HG03135 (cell line): ENCODE results near the gene LIF.

Experiments
- ATAC-seq: cut with Tn5 transposase; IDR thresholded peaks from one replicate; pipeline ENCODE4 v1.9.1; 2021; ENCODE audit warnings: mild to moderate bottlenecking, moderate library complexity; ENCODE audit not compliant: unreplicated experiment

LIF gene

GRCh38 chr22:30284666-30285065 is 38.1 kb upstream of the LIF start:
- ATAC-seq: no peak

- no peak for ATAC-seq
Observed at GRCh38 chr22:30284172-30284571, 37.6 kb upstream of the LIF start.

GRCh38 chr22:30283342-30283741 is 36.8 kb upstream of the LIF start:
- ATAC-seq: no peak

DNA sequence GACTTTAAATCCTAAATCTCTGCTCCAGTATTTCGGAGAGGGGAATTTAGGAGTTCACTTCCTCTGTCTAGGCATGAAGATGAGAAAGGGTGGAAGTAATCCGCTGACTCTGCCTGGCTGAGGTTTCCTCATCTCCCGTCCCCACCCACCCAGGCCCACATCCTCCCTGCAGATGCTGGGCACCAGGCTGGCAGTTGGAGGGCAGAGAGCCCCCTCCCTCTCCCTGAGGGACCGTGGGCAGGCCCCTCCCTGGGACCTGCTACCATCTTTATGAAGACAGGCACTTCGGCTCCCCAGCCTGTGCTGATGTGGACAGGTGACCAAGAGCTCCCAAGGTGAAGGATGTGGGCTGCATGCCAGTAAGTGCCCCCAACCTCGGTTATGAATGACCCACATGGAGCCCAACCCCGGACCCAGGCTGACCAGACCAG is 36.1 kb upstream of the LIF start:
- no peak for ATAC-seq

- no peak for ATAC-seq
Observed at GRCh38 chr22:30280505-30280904, 33.9 kb upstream of the LIF start.

DNA sequence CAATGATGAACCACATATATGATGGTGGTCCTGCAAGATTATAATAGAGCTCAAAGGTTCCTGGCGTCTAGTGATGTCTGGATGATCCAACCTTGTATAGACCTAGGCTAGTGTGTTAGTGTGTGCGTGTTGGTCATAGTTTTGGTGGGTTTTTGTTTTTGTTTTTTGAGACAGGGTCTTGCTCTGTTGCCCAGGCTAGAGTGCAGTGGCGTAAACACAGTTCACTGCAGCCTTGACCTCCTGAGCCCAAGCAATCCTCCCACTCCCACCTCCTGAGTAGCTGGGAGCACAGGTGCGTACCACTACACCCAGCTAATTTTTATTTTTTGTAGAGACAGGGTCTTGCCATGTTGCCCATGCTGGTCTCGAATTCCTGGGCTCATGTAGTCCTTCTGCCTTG is 33.4 kb upstream of the LIF start:
- ATAC-seq: no peak

- ATAC-seq: no peak
Observed at GRCh38 chr22:30279046-30279788, 32.7 kb upstream of the LIF start.

DNA sequence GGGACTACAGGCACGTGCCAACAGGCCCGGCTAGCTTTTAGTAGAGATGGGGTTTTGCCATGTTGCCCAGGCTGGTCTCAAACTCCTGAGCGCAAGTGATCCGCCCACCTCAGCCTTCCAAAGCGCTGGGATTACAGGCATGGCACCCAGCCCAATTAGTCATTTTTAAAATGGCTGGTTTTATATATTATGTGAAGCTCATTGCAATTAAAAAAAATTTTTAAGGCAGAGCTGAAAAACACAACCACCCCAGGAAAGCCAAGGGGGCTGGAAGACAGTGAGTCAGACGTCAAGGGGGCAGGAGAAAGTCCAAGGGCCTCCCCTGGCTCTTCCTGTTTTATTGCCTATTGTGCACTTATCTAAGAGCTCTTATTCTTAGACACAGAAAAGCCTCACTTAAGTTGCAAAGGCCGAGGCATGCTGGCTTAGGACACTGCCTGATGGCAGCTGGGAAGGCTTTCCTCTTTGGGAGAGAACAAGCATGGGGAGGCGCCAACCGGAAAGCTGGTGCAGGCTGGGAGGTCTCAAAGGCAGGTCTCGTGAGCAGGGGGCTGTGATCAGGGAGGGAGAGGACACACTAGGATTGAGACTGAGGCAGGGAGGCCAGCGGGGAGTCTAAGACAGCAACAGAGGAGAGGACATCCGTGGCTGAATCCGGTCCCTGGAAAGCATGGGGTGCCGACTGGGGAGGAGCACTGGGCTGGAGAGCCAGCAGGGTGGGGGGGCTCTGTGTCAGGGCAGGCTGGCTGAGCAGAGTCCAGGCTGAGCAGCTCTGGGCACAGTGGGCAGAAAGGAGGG is 31.2 kb upstream of the LIF start:
- ATAC-seq: no peak

DNA sequence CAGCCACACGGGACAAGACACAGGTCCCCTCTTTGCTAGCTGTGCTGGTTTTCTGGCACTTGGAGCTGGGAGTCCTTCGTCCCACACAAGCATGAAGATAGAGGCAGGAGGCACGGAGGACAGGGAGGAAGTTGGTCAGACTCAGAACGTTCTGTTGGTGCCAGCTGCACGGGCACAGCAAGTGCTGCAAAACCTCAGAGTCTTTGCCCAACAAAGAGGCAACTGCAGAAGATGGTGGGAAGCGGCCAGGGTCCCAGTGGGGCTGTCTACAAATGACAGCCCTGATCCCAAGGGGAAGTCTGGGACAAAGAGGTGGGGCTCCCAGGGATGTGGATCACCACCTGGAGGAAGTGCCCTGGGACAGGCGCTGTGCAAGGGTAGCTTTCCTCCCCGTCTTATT is 29.5 kb upstream of the LIF start:
- ATAC-seq: no peak

DNA sequence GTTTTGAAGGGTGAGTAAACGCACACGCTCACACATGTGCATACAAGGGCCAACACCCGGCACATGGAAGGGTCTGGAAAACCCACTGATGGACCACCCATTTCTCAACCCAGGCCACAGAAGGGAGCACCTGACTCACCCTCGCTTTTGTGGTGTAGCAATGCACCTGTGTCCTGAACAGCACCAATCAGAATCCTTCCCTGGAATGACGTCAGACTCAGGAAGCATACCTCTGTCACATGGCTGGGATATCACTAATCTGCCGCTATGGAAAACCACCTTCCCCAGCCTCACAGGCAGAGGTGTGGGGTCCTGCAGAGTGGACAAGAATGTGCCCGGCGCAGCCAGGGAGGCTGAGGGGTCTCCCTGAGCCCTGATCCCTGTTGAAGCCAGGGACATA is 29.1 kb upstream of the LIF start:
- no peak for ATAC-seq

DNA sequence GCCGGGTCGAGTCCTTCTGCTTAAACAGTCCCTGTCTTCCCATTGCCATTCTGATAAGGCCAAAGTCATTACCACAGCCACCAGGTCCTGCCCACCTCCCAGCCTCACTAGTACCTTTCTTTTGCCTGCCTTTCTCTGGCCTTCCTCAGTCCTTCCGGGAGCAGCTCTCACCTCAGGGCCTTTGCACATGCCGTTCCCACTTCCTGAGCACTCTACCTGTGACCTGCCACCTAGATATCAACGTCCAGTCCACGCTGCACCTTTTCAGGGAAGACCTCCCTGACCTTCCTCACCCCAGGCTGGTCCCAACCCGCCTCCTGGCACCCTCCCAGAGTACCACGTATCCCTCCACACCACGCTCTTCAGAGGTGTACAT is 27.9 kb upstream of the LIF start:
- no peak for ATAC-seq

DNA sequence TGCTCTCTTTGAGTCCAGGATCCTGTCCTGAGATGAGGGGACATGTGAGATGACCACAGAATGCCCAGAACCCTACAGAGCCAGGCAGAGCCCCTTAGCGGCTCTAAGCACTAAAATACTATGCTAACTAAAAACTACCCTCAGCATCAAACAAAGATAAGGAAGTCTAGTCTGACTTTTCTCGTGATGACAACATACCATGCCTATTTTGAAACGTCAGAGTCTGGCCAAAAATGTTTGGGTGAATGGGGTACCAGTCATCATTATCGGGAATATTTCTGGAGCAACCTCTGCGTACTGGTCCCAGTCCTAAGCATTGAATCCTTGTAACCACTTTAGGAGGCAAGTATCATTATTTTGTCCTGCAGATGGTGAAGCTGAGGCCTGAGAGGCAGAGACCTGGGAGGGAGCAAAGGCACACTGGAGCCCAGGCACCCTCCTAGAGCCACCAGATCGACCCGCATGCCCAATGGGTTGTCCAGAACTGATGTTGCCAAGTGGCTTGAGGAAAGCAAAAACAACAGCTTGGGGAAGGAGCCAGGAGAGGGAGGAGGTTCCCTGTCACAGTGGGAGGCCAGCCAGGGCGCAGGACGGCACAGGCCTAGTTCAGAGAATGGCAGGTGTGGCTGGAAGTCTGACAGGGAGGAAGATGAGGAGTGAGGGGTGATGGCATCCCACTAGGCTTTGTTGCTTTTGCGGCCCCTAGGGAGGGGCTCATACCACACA is 27.3 kb upstream of the LIF start:
- ATAC-seq: no peak

DNA sequence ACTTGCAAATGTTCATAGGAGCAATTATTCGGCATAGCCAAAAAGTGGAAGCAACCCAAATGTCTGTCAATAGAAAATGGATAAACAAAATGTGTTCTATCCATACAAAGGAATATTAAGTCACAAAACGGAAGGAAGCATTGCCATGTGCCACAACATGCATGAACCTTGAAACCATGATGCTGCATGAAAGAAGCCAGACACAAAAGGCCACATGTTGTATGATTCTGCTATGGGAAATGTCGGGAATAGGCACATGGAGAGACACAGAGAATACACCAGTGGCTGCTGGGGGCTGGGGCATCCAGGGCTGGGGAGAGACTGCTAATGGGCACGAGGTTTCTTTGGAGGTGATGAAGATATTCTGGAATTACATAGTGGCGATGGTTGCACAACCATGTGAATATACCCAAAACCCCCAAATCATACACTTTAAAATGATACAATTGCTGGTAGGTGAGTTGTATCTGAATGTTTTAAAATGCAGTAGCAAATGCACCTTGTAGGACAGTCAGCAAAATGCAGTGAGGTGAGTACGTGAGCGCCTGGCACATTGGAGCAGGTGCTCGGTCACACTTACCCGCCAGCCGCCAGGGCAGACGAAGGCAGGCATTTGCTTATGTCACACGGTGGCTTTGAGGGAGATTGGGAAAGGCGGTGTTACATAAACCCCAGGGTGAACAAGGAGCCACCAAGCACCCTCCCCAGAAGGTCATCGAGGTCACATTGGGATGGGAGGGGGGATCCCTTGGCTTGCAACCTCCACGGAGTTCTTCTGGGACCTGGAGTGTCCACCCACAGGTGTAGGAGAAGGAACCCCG is 26.4 kb upstream of the LIF start:
- ATAC-seq: no peak

DNA sequence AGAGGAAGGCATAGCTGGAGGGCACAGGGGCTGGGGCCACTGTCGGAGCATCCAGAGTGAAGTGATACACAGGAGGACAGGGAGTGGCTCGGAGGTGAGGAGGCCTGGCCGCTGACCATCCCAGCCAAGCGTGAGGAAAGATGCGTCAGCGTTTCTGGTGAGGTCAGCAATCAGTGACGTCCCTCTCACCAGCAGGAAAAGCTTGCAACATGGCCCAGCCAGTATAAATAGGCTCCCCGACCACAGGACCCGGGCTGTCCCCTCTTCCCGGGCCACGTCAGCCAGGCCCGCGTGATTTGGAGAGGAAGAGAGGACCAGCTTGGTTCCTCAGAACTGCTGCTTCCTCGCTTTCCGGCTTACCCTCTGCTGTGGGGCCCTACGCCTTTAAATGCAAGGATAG is 24.3 kb upstream of the LIF start:
- ATAC-seq: no peak

DNA sequence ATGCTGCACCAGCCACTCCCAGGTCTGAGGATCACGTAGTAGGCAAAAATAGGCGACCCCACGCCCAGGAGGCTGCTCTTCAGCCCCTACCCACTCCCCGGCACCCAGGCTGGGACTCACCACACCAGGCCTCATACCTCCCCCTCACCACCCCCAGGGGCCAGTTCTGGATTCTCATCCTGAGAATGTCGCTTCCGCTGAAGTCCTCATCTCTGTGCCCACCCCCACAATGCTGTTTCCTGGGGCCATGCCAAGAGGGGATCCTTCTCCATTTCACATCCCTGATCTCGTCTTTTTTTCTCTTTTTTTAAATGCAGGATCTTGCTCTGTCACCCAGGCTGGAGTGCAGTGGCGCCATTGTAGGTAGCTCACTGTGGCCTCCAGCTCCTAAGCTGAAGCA is 21.8 kb upstream of the LIF start:
- no peak for ATAC-seq

GRCh38 chr22:30267382-30268302 is 21.1 kb upstream of the LIF start:
- ATAC-seq: no peak

- ATAC-seq: peak; percentile 20
Observed at GRCh38 chr22:30266445-30267381, 20.2 kb upstream of the LIF start, which contains the start of gene OSM. TSS of gene OSM (minus strand) at chr22:30266851. CDS start at chr22:30266799, 52 bp downstream.

- peak; percentile 61 for ATAC-seq
Observed at GRCh38 chr22:30265823-30266444, 19.4 kb upstream of the LIF start.
